Panc1 (cell line): ENCODE data around the gene OTOP3. TPM values are rescaled to one million over a fixed set of nuclear protein-coding genes. Genes with fewer than 3 reads are reported as not detected.

Source experiments
- ATAC-seq: fragments of 200-7000 bp; cut with Tn5 transposase; 2 replicates; pipeline ENCODE4 v1.9.1; 2020; ENCODE audit warnings: mild to moderate bottlenecking, moderate library complexity
- BruUV-seq: library from RNA; stranded (reverse); fragments of 400-500 nt; replicated peaks from 2 replicates; lab custom pipeline; 2021; lab: Mats Ljungman, UMichigan
- CTCF ChIA-PET: fragments of 300-600 bp; sonication (Branson Sonifier 250); formaldehyde crosslinking; loops from one replicate; lab custom pipeline; 2022; ENCODE audit warnings: antibody characterized with exemption; lab: Charles Lee
- POLR2A ChIA-PET: fragments of 300-600 bp; sonication (Branson Sonifier 250); formaldehyde crosslinking; loops from one replicate; lab custom pipeline; 2022; ENCODE audit warnings: antibody characterized with exemption; lab: Charles Lee
- DNase-seq: peaks from one replicate; pipeline ENCODE4 v3.0.0-alpha.2; 2010; ENCODE audit warnings: low read depth, low spot score
- H3K27ac ChIP-seq: 2 replicates; pipeline ENCODE4 v1.5.1; 2011; ENCODE audit warnings: mild to moderate bottlenecking, low read length, inconsistent platforms
- H3K27me3 ChIP-seq: fragments of 200-500 bp; sonication (Bioruptor generic); 2 replicates; pipeline ENCODE4 v1.6.0; 2014; ENCODE audit warnings: low read length, inconsistent platforms; ENCODE audit not compliant: control insufficient read depth, insufficient read depth
- H3K36me3 ChIP-seq: fragments of 200-500 bp; sonication (Bioruptor generic); 2 replicates; pipeline ENCODE4 v1.5.1; 2014; ENCODE audit warnings: inconsistent platforms, mild to moderate bottlenecking, low read length, moderate library complexity; ENCODE audit not compliant: control insufficient read depth, insufficient read depth
- H3K4me1 ChIP-seq: 2 replicates; pipeline ENCODE4 v1.5.1; 2011; ENCODE audit warnings: inconsistent platforms, mild to moderate bottlenecking, low read length, moderate library complexity; ENCODE audit not compliant: control insufficient read depth, insufficient read depth
- H3K4me3 ChIP-seq, 2 experiments: 2 replicates each; pipeline ENCODE4 v1.5.1; 2011 to 2012; ENCODE audit warnings: low read depth in 2 of 2, low read length in 2 of 2, mild to moderate bottlenecking in 2 of 2, inconsistent platforms in 1 of 2, moderate library complexity in 1 of 2
- H3K9me3 ChIP-seq: fragments of 200-500 bp; sonication (Bioruptor generic); 2 replicates; pipeline ENCODE4 v1.5.1; 2014; ENCODE audit warnings: low read depth, mild to moderate bottlenecking, inconsistent platforms, low read length, moderate library complexity; ENCODE audit not compliant: control insufficient read depth, insufficient read depth
- POLR2AphosphoS5 ChIP-seq: IDR thresholded peaks from 2 replicates; pipeline ENCODE4 v1.6.1; 2012; ENCODE audit warnings: mild to moderate bottlenecking, low read depth, low read length, moderate library complexity
- SIN3A ChIP-seq: IDR thresholded peaks from 2 replicates; pipeline ENCODE4 v1.6.1; 2012; ENCODE audit warnings: low read depth, mild to moderate bottlenecking, low read length, moderate library complexity, borderline replicate concordance; ENCODE audit not compliant: insufficient read depth
- TCF7L2 ChIP-seq: IDR thresholded peaks from 2 replicates; pipeline ENCODE4 v1.6.1; 2011; ENCODE audit warnings: mild to moderate bottlenecking, low read depth, low read length, inconsistent platforms
- in situ Hi-C: cut with HindIII; loops from 2 replicates; pipeline ENCODE4 v1.10.0; 2016; ENCODE audit warnings: low sequenced_read_pairs, low pct_unique_long_range_greater_than_20kb
- intact Hi-C: fragments of 100-400 bp; cut with micrococcal nuclease; formaldehyde crosslinking; loops from one replicate; pipeline ENCODE4 v1.10.0; 2022; ENCODE audit not compliant: unreplicated experiment
- total RNA-seq: library from RNA; stranded (reverse); gene quantifications from one replicate; pipeline ENCODE4 v1.2.1, GENCODE V29; 2021; ENCODE audit not compliant: unreplicated experiment
- TF ChIP-seq, protein P1 (sequence below), 2 experiments: IDR thresholded peaks; 2 replicates each; pipeline ENCODE4 v1.6.1; 2011 to 2012; ENCODE audit warnings: low read depth in 2 of 2, control low read depth in 1 of 2, low read length in 1 of 2, mild to moderate bottlenecking in 1 of 2, moderate library complexity in 1 of 2; ENCODE audit not compliant: insufficient read depth in 1 of 2
- TF ChIP-seq, protein P2 (sequence below): fragments of 450-650 bp; IDR thresholded peaks from 2 replicates; pipeline ENCODE4 v1.5.1; 2017; ENCODE audit warnings: mild to moderate bottlenecking

OTOP3 gene
- total RNA-seq, 1 experiment from 2014 or later, result not detected

DNA sequence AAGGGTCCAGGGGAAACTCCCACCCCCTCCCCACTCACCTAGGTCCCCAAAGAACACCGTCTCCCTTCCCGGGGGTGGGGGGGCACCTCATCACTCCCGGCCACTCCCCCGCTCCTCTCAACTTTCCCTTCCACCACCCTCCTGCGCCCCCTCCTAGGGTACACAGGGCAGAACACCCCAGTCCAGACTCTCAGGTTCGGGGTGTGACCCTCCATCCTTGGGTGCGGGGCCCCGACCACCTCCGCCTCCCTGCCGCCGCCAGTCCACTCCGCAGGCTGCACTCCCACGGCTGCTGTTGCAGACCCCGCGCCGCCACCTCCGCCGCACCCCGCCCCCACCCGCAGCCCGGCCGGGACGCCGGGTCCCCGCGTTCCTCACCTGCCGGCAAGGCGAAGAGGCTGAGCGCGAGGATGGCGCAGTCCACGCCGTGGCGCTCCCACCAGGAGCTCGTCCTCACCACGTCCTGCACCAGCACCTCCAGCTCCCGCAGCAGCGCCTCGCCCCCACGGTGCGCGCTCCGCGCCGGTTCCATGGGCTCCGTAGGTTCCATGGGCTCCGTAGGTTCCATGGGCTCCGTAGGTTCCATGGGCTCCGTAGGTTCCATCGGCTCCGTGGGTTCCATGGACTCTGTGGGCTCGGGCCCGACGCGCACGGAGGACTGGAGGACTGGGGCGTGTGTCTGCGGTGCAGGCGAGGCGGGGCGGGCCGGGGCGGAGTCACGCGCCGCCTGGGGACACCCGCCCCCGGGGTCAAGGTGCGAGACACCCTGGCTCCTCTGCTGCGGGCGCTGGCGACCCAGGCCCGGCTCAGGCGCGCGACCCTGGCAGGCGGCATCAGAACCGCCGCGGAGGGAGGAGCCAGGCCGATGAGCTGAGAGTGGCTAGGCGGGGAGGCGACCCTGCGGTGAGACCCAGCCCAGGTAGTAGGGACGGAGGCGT is 42.5 kb upstream of the OTOP3 start, which contains the start of gene FADS6:
Gene FADS6 (minus strand): TSS at position 660 of the 938 bp plus-strand sequence. CDS start 38 bp downstream, at position 622.
- ChIA-PET POLR2A (interaction anchor here (0.6 kb wide), 1 partner anchor 16 kb away, joined by 10 read pairs; no protein-coding TSS in a partner anchor), CTCF (interaction anchor here (0.6 kb wide), 1 partner anchor 290 kb away, joined by 3 read pairs; no protein-coding TSS in a partner anchor)
- BruUV-seq, result no TSS peak
- peak; percentile 41 for ATAC-seq
- H3K27ac ChIP-seq, result no peak within 1 kb of the TSS
- TF ChIP-seq, protein P1, sequence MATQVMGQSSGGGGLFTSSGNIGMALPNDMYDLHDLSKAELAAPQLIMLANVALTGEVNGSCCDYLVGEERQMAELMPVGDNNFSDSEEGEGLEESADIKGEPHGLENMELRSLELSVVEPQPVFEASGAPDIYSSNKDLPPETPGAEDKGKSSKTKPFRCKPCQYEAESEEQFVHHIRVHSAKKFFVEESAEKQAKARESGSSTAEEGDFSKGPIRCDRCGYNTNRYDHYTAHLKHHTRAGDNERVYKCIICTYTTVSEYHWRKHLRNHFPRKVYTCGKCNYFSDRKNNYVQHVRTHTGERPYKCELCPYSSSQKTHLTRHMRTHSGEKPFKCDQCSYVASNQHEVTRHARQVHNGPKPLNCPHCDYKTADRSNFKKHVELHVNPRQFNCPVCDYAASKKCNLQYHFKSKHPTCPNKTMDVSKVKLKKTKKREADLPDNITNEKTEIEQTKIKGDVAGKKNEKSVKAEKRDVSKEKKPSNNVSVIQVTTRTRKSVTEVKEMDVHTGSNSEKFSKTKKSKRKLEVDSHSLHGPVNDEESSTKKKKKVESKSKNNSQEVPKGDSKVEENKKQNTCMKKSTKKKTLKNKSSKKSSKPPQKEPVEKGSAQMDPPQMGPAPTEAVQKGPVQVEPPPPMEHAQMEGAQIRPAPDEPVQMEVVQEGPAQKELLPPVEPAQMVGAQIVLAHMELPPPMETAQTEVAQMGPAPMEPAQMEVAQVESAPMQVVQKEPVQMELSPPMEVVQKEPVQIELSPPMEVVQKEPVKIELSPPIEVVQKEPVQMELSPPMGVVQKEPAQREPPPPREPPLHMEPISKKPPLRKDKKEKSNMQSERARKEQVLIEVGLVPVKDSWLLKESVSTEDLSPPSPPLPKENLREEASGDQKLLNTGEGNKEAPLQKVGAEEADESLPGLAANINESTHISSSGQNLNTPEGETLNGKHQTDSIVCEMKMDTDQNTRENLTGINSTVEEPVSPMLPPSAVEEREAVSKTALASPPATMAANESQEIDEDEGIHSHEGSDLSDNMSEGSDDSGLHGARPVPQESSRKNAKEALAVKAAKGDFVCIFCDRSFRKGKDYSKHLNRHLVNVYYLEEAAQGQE (IDR thresholded peaks at IDR 0.05; ENCODE audit: insufficient read depth in 1 of 2, low read depth in 2 of 2, low read length in 1 of 2), result no peak
- TF ChIP-seq TCF7L2, result no peak
- TF ChIP-seq POLR2AphosphoS5, result no peak
- no peak for TF ChIP-seq SIN3A
- TF ChIP-seq, protein P2, sequence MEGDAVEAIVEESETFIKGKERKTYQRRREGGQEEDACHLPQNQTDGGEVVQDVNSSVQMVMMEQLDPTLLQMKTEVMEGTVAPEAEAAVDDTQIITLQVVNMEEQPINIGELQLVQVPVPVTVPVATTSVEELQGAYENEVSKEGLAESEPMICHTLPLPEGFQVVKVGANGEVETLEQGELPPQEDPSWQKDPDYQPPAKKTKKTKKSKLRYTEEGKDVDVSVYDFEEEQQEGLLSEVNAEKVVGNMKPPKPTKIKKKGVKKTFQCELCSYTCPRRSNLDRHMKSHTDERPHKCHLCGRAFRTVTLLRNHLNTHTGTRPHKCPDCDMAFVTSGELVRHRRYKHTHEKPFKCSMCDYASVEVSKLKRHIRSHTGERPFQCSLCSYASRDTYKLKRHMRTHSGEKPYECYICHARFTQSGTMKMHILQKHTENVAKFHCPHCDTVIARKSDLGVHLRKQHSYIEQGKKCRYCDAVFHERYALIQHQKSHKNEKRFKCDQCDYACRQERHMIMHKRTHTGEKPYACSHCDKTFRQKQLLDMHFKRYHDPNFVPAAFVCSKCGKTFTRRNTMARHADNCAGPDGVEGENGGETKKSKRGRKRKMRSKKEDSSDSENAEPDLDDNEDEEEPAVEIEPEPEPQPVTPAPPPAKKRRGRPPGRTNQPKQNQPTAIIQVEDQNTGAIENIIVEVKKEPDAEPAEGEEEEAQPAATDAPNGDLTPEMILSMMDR, result no peak
- no peaks in the 10 kb centered on the region for H3K36me3 ChIP-seq
- peak within 1 kb of the TSS; percentile 39 to 41 for H3K4me3 ChIP-seq
- no peak for DNase-seq
- no peaks in the 10 kb centered on the region for H3K9me3 ChIP-seq
- peaks cover 12% of the 10 kb centered on the region for H3K27me3 ChIP-seq
- intact Hi-C loops, result no loop called here
- in situ Hi-C loops, result no loop called here
- H3K4me1 ChIP-seq, result no peaks in the 10 kb centered on the region

DNA sequence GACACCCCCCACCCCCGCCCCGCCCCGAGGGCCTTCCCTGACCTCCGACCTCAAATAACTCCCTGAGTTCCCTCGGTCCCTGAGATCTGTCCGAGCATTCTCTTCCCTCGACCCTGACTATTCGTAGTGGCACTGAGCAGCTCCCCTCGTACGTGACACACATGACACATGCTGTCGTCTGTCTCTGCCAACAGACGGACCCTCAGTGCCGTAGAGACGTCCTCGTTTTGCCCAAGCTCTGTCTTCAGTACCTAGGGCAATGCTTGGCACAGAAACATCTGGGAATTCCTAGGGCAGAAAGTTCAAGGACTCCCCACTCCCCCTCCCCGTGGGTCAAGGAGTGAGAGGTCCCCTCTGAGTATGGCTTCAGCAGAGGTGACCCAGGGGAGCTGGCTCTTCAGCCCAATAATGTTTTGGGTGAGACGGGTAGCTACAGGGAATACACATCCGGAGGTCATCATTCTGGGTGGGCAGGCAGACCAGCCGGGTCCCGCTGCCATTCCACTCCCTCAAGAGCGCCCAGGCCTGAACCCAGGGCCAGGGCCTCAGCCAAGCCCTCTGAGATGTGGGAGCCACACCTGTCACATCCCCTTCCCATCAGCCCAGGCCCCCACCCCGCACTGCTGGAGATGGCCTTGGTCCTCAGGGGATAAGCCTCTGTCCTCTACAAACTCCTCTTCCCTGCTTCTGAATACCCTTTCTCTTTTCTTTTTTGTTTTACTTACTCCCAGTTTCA is 41.6 kb upstream of the OTOP3 start:
- ATAC-seq, result 0 out of 2 replicates have a peak, but pooled peaks have one; percentile 11
- Histone ChIP-seq H3K36me3 (no peaks in the 10 kb centered on the region), H3K4me1 (no peaks in the 10 kb centered on the region), H3K27ac (no peak overlapping the region), H3K27me3 (peaks cover 12% of the 10 kb centered on the region), H3K9me3 (no peaks in the 10 kb centered on the region), H3K4me3 (peak overlapping the region; percentile 23 to 39; a peak in 2 of 4 replicates)
- no peak for DNase-seq
- in situ Hi-C loops, result no loop called here
- no TSS peak for BruUV-seq
- intact Hi-C loops, result no loop called here
- CTCF ChIA-PET, result interaction anchor here (0.6 kb wide), 1 partner anchor 290 kb away, joined by 3 read pairs; no protein-coding TSS in a partner anchor
- POLR2A ChIA-PET, result interaction anchor here (0.6 kb wide), 1 partner anchor 17 kb away, joined by 10 read pairs; no protein-coding TSS in a partner anchor
- TF ChIP-seq, protein P2, result no peak
- TF ChIP-seq, protein P1 (IDR thresholded peaks at IDR 0.05; ENCODE audit: insufficient read depth in 1 of 2, low read depth in 2 of 2, low read length in 1 of 2), result no peak
- TF ChIP-seq SIN3A (no peak), POLR2AphosphoS5 (no peak), TCF7L2 (no peak)
